NCI-H524 treated with DMSO at 0.1 percent for 48 hours (cell line): Measurements from ENCODE around the gene VASP.
"Not testable (repeated sequence)": the region's sequence is repeated elsewhere in the genome, so short reads cannot be mapped to it uniquely, and the experiment has no call there.

Experiments used
- DNase-seq: peaks from one replicate; lab custom pipeline; 2025; lab: John Stamatoyannopoulos, UW

VASP gene

GRCh38 chr19:45497791-45498190 is 9.5 kb upstream of the VASP start:
- DNase-seq: no peak

DNA sequence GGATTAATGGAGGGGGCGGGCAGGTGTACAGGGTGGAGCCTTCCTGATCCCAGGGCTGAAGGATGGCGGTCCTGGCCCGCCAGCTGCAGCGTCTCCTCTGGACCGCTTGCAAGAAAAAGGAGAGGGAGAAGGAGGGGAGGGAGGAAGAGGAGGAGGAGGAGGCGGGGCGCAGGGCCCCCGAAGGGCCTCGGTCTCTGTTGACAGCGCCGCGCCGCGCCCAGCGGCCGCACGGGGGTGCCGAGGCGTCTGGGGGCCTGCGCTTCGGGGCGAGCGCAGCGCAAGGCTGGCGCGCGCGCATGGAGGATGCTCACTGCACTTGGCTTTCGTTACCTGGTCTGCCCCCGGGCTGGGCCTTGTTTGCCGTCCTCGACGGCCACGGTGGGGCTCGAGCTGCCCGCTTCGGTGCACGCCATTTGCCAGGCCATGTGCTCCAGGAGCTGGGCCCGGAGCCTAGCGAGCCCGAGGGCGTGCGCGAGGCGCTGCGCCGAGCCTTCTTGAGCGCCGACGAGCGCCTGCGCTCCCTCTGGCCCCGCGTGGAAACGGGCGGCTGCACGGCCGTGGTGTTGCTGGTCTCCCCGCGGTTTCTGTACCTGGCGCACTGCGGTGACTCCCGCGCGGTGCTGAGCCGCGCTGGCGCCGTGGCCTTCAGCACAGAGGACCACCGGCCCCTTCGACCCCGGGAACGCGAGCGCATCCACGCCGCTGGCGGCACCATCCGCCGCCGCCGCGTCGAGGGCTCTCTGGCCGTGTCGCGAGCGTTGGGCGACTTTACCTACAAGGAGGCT is 8.7 kb upstream of the VASP start, which contains the start of gene PPM1N:
Gene PPM1N, plus strand, starts transcription at position 33 of the 785 bp plus-strand sequence. Its CDS starts 30 bp downstream, at position 63.
- DNase-seq: peak; percentile 80

GRCh38 chr19:45499196-45500180 is 7.8 kb upstream of the VASP start:
- DNase-seq: no peak

DNA sequence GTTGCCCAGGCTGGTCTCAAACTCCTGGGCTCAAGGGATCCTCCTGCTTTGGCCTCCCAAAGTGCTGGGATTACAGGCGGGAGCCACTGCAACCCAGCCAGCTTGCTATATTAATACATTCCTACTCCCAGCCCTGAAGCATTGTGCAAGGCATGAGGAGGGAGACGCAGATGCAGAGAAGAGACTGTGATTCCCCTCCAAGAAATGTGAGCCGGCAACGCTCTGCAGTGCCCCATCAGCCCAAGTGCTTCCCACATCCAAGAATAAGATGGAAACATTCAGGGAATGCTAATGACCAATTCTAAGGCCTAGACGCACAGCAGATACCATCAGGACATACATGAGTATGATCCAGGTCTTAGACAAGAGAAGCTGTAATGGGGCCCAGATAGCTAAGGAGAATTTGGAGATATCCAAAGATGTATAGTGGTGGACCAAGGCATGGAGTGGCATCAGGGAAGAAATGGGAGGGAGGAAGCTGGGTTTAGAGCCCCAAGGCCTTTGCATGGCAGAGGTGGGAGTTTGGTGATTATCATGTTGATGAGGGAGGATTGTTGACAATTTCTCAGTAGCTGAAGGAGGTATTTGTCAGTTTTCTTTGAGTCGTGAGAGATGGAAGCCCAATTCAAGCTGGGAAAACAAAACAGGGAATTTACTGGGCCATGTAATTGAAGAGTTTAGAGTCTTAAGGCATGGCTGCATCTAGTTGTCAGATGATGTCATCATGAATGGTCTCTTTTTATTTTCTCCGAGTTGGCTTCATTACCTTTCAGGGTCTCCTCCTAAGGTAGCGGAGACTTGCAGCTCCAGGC is 6.2 kb upstream of the VASP start:
- DNase-seq: no peak

- DNase-seq: no peak
Observed at GRCh38 chr19:45501730-45502014, 5.6 kb upstream of the VASP start.

- no peak for DNase-seq
Observed at GRCh38 chr19:45502111-45502510, 5.2 kb upstream of the VASP start.

GRCh38 chr19:45503909-45504308 is 3.4 kb upstream of the VASP start:
- DNase-seq: no peak

- DNase-seq: no peak
Observed at GRCh38 chr19:45505151-45505995, 1.9 kb upstream of the VASP start.

- no peak for DNase-seq
Observed at GRCh38 chr19:45505996-45506245, 1.4 kb upstream of the VASP start.

DNA sequence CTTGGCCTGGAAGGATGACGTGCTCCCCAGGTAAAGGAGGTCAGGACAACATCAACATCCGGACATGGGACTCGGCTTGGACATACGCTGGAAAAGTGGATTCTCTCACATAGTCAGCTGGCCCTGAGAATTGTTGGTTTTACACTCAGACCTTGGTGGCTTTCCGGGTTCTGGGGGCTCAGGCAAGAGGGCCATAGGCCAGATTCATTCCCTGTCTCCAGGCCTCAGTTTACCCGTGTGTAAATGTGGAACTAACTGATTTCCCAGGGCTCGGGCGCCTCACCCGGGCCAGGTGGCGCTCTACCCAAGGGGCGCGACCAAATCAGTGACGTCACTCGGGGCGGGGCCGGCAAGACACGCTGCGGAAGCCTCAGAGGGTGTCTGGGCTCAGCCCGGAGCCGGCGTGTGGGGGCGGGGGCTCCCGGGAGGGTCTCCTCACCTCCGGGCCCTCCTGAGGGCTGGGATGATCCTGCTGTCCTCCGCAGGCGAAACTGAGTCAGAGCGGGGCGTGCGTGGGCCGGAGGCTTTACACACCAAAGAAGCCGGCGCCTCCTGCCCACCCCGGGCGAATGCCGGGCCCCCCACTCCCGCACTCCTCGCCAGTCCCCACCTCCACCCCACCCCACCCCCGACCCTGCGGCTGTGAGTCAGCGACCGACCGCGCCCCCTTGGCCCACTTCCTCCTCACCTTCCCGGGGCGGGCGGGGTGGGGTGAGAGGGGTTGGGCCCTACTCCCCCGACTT is 862 bp upstream of the VASP start:
- DNase-seq: no peak

DNA sequence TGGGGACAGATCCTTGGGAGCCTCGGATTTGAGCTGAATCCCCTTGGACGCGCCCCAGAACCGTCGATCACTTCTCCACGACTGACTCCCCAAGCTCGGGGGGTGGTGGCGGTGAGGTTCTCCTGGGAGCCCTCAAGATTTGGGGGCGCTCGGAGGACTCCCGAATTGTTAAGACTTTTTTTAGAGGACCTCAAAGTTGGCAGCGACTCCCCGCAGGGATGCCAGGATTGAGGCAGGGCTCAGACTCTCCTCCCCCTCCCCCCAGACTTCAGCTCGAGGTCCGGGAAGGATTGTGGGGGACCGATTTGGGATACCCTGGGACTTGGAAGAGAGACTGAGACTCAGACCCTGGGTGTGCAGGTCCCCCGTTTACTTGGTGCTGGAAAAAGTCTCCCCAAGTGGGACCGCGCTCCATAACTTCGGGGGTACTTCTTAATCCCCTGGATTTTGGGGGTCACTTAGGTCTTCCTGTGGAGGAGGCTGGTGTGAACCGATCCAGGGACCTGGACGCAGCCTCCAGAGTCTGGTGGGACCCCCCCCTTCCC is 665 bp downstream of the VASP start:
- DNase-seq: no peak

DNA sequence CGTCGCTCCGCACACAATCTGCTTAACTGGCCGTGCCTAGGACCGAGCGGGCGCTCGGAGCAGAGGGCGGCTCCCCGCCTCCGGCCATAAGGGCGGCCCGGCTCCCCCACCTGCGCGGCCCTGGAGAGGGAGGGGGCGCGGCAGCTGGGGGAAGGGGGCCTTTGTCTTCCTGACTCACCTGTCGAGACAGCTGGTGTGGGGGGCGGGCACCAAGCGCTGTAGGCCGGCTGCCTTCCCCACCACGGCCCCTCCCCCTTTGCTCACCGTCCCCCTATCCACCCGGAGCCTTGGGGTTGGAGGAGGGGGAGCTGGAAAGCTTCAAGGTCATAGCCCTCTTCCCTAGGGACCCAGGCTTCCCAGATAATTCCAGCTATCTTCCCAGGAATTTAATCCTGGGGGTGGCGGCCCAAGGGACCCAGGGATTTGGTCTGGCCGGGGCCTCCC is 1.2 kb downstream of the VASP start:
- no peak for DNase-seq

DNA sequence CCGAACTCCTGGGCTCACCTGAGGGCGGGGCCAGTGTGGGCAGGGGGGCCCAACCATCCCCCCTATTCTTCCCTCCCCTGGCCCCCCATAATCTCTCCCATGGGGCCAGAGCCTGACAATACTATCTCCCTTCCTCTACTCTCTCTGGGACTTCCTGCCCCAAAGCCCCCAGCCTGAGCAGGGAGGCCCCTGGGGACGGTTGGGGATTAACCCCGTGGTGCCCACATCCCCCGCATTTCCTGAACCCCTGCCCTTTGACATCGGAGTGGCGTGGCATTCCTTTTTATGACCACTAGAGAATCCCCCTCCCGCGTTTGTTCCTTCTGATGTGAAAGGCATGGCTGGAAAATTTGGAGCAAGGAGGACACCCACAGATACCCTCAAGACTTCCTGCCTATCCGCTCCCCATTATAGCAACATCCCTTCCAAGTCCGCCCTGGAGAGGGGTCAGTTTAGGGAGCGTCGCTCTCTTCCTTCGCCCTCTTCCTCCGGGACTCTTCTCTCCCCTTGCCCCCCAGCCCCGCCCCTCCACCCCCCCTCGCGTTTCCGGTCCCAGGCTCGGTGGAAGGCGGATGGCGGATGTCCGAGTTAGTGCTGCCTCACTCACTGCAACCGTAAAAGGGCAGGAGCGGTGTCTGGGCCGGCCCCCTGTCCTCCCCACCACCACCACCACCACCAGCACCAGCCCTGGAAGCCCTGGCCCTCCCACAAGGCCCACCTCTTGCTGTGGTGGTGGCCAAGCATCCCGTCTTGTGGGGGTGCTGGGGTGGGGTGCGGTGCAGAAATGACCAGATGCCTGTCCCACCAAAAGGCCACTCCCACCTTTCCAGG is 1.8 kb downstream of the VASP start:
- no peak for DNase-seq

DNA sequence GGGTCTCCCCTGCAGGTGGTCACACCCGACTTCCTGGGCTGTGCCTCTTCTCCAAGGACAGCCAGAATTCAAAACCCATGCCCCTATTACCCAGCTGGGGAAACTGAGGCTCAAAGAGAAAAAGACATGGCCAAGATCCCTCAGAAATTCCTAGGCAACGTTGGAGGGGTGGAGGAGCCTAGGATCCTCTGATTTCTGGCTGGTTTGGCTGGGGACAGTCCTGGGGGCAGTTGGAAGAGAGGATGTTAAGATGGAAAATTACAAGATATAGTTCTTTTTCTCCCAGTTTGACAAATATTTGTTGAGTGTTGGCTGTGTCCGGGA is 2.4 kb downstream of the VASP start:
- no peak for DNase-seq

GRCh38 chr19:45510352-45510751 is 3.1 kb downstream of the VASP start:
- not testable (repeated sequence) for DNase-seq

DNA sequence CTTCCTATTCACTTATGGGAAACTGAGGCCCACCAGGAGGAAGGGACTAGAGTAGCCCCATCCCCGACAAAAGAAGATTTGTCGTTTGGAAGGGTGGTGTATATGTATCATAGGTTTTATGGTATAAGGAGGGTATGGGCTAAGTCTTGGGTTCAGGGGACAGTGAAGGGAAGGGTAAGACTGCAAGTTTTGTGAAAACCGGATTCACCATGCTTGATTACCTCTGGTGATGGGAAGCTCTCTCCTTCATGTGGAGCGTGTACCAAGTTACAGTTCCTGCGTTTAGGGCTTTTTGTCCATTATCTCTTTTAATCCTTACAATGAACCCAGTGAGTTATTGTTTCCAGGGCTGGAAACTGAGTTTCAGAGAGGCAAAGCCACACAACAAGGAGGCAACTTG is 3.8 kb downstream of the VASP start:
- DNase-seq: no peak

- no peak for DNase-seq
Observed at GRCh38 chr19:45512881-45513483, 5.7 kb downstream of the VASP start.

GRCh38 chr19:45514376-45515051 is 7.2 kb downstream of the VASP start:
- no peak for DNase-seq
